SK-N-SH treated with all-trans-retinoic acid at 6 μM for 48 hours (cell line): ENCODE measurements around the gene PPL.

Experiments used
- ATAC-seq: fragments of 200-7000 bp; cut with Tn5 transposase; 3 replicates; pipeline ENCODE4 v1.9.1; 2020; ENCODE audit warnings: mild to moderate bottlenecking, moderate library complexity
- ARNTL ChIP-seq: fragments of 450-650 bp; formaldehyde crosslinking; IDR thresholded peaks from 2 replicates; pipeline ENCODE4 v1.5.0; 2020; ENCODE audit warnings: low read depth, mild to moderate bottlenecking, moderate library complexity, borderline replicate concordance
- BACH2 ChIP-seq: fragments of 250-450 bp; sonication (Bioruptor Pico); IDR thresholded peaks from 2 replicates; pipeline ENCODE4 v1.9.0; 2021; ENCODE audit warnings: mild to moderate bottlenecking, borderline replicate concordance
- CSDC2 ChIP-seq: fragments of 250-450 bp; sonication (Bioruptor Pico); IDR thresholded peaks from 2 replicates; pipeline ENCODE4 v1.5.0; 2020; ENCODE audit warnings: mild to moderate bottlenecking, moderate library complexity
- ESRRG ChIP-seq: fragments of 250-450 bp; sonication (Bioruptor Pico); IDR thresholded peaks from 2 replicates; pipeline ENCODE4 v1.6.1; 2021; ENCODE audit warnings: mild to moderate bottlenecking
- GLIS3 ChIP-seq: fragments of 250-450 bp; sonication (Bioruptor Pico); IDR thresholded peaks from 2 replicates; pipeline ENCODE4 v1.5.0; 2020; ENCODE audit warnings: mild to moderate bottlenecking, moderate library complexity
- ISL1 ChIP-seq: fragments of 250-450 bp; sonication (Bioruptor Pico); IDR thresholded peaks from 2 replicates; pipeline ENCODE4 v2.1.2; 2022; ENCODE audit warnings: mild to moderate bottlenecking, moderate library complexity
- OSR1 ChIP-seq: fragments of 250-450 bp; sonication (Bioruptor Pico); IDR thresholded peaks from 2 replicates; pipeline ENCODE4 v1.8.0; 2022; ENCODE audit warnings: moderate library complexity, mild to moderate bottlenecking, inconsistent platforms
- POU6F1 ChIP-seq: fragments of 250-450 bp; sonication (Bioruptor Pico); IDR thresholded peaks from 2 replicates; pipeline ENCODE4 v1.8.0; 2021; ENCODE audit warnings: low read depth, mild to moderate bottlenecking, moderate library complexity, borderline replicate concordance
- PPARA ChIP-seq: fragments of 250-450 bp; sonication (Bioruptor Pico); IDR thresholded peaks from 2 replicates; pipeline ENCODE4 v1.5.0; 2020; ENCODE audit warnings: mild to moderate bottlenecking, borderline replicate concordance
- RARB ChIP-seq: fragments of 250-450 bp; sonication (Bioruptor Pico); IDR thresholded peaks from 2 replicates; pipeline ENCODE4 v1.8.0; 2021; ENCODE audit warnings: mild to moderate bottlenecking, moderate library complexity
- SNAI2 ChIP-seq: fragments of 250-450 bp; sonication (Bioruptor Pico); IDR thresholded peaks from 2 replicates; pipeline ENCODE4 v1.5.0; 2020; ENCODE audit warnings: mild to moderate bottlenecking, moderate library complexity
- TCF4 ChIP-seq: fragments of 250-450 bp; sonication (Bioruptor Pico); IDR thresholded peaks from 2 replicates; pipeline ENCODE4 v1.8.0; 2021; ENCODE audit warnings: mild to moderate bottlenecking, moderate library complexity, borderline replicate concordance
- ZC3H10 ChIP-seq: fragments of 250-450 bp; sonication (Bioruptor Pico); IDR thresholded peaks from 2 replicates; pipeline ENCODE4 v1.5.1; 2021; ENCODE audit warnings: mild to moderate bottlenecking, moderate library complexity
- ZFP3 ChIP-seq: fragments of 250-450 bp; sonication (Bioruptor Pico); IDR thresholded peaks from 2 replicates; pipeline ENCODE4 v1.5.0; 2020; ENCODE audit warnings: mild to moderate bottlenecking, moderate library complexity
- ZFP30 ChIP-seq: fragments of 450-650 bp; formaldehyde crosslinking; IDR thresholded peaks from 2 replicates; pipeline ENCODE4 v1.5.0; 2022; ENCODE audit warnings: mild to moderate bottlenecking, moderate library complexity
- ZNF565 ChIP-seq: fragments of 450-650 bp; formaldehyde crosslinking; conservative IDR thresholded peaks from 2 replicates; pipeline ENCODE4 v1.5.0; 2020; ENCODE audit warnings: low read depth, mild to moderate bottlenecking, moderate library complexity
- ZNF70 ChIP-seq: fragments of 450-650 bp; formaldehyde crosslinking; IDR thresholded peaks from 2 replicates; pipeline ENCODE4 v1.5.0; 2020; ENCODE audit warnings: mild to moderate bottlenecking, moderate library complexity
- ZNF8 ChIP-seq: fragments of 450-650 bp; formaldehyde crosslinking; IDR thresholded peaks from 2 replicates; pipeline ENCODE4 v1.5.0; 2020; ENCODE audit warnings: mild to moderate bottlenecking, moderate library complexity
- TF ChIP-seq, protein P1 (sequence below): fragments of 250-450 bp; sonication (Bioruptor Pico); IDR thresholded peaks from 2 replicates; pipeline ENCODE4 v1.5.0; 2020; ENCODE audit warnings: mild to moderate bottlenecking, moderate library complexity
- TF ChIP-seq, protein P2 (sequence below): fragments of 250-450 bp; sonication (Bioruptor Pico); IDR thresholded peaks from 2 replicates; pipeline ENCODE4 v1.5.1; 2020; ENCODE audit warnings: low read depth, mild to moderate bottlenecking, moderate library complexity
- TF ChIP-seq, protein P3 (sequence below): fragments of 250-450 bp; sonication (Bioruptor Pico); IDR thresholded peaks from 2 replicates; pipeline ENCODE4 v1.5.1; 2021; ENCODE audit warnings: mild to moderate bottlenecking, moderate library complexity
- TF ChIP-seq, protein P4 (sequence below): fragments of 250-450 bp; sonication (Bioruptor Pico); IDR thresholded peaks from 2 replicates; pipeline ENCODE4 v1.8.0; 2020; ENCODE audit warnings: mild to moderate bottlenecking, moderate library complexity, borderline replicate concordance

Gene PPL

DNA sequence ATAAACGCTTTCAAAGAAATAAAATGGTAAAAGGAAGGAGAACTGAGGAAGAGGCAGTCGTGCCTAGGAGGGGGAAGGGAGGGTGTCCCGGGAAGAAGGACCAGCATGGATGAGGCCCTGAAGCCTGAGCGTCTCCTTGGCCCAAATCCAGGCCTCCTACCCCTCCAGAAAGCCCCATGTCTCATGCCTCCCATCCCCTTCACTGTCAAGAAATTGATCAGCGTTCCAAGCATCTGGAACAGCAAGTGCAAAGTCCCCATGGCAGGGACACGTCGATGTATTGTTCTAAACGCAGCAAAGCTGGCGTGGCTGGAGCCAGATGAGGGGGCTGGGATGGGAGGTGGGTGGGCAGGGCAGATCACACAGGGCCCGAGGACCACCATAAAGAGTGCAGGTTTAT is 43.7 kb upstream of the PPL start:
- ATAC-seq: no peak

DNA sequence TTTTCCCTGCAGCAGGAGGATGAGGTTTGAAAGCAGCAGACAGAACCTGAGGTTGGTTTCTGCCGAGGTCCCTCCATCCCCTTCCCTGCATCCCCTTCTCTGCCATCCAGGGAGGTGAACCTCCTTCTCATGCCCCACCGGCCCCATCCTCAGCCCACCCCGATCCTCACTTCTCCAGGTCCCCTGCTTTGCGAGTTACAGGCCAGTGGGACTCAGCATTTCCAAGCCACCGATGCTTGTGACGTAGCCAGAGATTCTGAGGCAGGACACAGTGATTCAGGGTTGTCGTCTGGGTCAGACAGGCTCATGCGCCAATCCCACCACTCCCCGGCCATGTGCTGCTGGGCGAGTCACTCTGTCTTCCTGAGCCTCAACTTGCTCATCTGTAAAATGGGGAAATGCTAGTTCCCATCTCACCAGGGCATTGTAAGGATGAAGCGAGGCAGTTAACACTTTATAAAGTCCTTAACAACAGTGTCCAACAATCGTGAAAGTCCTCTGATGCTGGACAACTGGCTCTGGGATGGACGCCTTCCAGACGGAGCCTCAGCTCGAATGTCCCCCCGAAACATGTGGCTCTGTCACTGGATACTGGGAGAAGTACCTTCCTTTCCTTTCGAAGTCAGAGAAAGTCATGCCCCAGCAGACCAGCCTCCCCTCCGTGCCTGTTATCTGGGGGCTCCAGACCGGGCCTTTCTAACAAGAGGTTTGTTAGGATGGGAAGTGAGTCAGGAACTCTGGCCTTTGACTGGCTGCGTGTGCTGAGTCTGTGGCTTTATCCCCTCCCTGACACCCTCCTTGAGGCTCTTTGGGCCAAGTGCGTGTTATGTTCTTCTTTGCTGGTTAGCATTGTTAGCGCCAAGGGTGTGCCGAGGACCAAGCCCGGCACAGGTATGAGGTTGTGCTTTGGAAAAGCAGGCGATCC is 43.0 kb upstream of the PPL start:
- no peak for ATAC-seq
- TF ChIP-seq GLIS3 (CRISPR knock-in tag) (no peak), PPARA (CRISPR knock-in tag) (no peak), ZFP3 (CRISPR knock-in tag) (no peak), ZFP30 (no peak), ISL1 (no peak), POU6F1 (CRISPR knock-in tag) (no peak), SNAI2 (no peak), RARB (no peak), ESRRG (no peak), CSDC2 (CRISPR knock-in tag) (no peak), BACH2 (CRISPR knock-in tag) (no peak), ZNF70 (CRISPR knock-in tag) (no peak), ARNTL (CRISPR knock-in tag) (no peak), TCF4 (CRISPR knock-in tag) (no peak), ZC3H10 (CRISPR knock-in tag) (no peak), OSR1 (CRISPR knock-in tag) (no peak)
- TF ChIP-seq, protein P1, sequence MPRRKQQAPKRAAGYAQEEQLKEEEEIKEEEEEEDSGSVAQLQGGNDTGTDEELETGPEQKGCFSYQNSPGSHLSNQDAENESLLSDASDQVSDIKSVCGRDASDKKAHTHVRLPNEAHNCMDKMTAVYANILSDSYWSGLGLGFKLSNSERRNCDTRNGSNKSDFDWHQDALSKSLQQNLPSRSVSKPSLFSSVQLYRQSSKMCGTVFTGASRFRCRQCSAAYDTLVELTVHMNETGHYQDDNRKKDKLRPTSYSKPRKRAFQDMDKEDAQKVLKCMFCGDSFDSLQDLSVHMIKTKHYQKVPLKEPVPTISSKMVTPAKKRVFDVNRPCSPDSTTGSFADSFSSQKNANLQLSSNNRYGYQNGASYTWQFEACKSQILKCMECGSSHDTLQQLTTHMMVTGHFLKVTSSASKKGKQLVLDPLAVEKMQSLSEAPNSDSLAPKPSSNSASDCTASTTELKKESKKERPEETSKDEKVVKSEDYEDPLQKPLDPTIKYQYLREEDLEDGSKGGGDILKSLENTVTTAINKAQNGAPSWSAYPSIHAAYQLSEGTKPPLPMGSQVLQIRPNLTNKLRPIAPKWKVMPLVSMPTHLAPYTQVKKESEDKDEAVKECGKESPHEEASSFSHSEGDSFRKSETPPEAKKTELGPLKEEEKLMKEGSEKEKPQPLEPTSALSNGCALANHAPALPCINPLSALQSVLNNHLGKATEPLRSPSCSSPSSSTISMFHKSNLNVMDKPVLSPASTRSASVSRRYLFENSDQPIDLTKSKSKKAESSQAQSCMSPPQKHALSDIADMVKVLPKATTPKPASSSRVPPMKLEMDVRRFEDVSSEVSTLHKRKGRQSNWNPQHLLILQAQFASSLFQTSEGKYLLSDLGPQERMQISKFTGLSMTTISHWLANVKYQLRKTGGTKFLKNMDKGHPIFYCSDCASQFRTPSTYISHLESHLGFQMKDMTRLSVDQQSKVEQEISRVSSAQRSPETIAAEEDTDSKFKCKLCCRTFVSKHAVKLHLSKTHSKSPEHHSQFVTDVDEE (CRISPR knock-in tag): no peak
- TF ChIP-seq, protein P2, sequence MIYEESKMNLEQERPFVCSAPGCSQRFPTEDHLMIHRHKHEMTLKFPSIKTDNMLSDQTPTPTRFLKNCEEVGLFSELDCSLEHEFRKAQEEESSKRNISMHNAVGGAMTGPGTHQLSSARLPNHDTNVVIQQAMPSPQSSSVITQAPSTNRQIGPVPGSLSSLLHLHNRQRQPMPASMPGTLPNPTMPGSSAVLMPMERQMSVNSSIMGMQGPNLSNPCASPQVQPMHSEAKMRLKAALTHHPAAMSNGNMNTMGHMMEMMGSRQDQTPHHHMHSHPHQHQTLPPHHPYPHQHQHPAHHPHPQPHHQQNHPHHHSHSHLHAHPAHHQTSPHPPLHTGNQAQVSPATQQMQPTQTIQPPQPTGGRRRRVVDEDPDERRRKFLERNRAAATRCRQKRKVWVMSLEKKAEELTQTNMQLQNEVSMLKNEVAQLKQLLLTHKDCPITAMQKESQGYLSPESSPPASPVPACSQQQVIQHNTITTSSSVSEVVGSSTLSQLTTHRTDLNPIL (CRISPR knock-in tag): no peak
- TF ChIP-seq, protein P3, sequence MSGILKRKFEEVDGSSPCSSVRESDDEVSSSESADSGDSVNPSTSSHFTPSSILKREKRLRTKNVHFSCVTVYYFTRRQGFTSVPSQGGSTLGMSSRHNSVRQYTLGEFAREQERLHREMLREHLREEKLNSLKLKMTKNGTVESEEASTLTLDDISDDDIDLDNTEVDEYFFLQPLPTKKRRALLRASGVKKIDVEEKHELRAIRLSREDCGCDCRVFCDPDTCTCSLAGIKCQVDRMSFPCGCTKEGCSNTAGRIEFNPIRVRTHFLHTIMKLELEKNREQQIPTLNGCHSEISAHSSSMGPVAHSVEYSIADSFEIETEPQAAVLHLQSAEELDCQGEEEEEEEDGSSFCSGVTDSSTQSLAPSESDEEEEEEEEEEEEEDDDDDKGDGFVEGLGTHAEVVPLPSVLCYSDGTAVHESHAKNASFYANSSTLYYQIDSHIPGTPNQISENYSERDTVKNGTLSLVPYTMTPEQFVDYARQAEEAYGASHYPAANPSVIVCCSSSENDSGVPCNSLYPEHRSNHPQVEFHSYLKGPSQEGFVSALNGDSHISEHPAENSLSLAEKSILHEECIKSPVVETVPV (CRISPR knock-in tag): no peak
- TF ChIP-seq, protein P4, sequence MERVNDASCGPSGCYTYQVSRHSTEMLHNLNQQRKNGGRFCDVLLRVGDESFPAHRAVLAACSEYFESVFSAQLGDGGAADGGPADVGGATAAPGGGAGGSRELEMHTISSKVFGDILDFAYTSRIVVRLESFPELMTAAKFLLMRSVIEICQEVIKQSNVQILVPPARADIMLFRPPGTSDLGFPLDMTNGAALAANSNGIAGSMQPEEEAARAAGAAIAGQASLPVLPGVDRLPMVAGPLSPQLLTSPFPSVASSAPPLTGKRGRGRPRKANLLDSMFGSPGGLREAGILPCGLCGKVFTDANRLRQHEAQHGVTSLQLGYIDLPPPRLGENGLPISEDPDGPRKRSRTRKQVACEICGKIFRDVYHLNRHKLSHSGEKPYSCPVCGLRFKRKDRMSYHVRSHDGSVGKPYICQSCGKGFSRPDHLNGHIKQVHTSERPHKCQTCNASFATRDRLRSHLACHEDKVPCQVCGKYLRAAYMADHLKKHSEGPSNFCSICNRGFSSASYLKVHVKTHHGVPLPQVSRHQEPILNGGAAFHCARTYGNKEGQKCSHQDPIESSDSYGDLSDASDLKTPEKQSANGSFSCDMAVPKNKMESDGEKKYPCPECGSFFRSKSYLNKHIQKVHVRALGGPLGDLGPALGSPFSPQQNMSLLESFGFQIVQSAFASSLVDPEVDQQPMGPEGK: no peak

More for the DNA sequence above, 43.7 kb upstream of the PPL start:
- TF ChIP-seq BACH2 (CRISPR knock-in tag): no peak
- TF ChIP-seq ZFP3 (CRISPR knock-in tag): no peak
- no peak for TF ChIP-seq SNAI2
- no peak for TF ChIP-seq GLIS3 (CRISPR knock-in tag)
- no peak for TF ChIP-seq RARB
- TF ChIP-seq ZNF8: no peak
- TF ChIP-seq ESRRG: no peak
- no peak for TF ChIP-seq OSR1 (CRISPR knock-in tag)
- no peak for TF ChIP-seq ARNTL (CRISPR knock-in tag)
- no peak for TF ChIP-seq ZFP30

- ATAC-seq: no peak
- TF ChIP-seq TCF4 (CRISPR knock-in tag) (no peak), CSDC2 (CRISPR knock-in tag) (no peak), SNAI2 (no peak), ESRRG (no peak), ZFP3 (CRISPR knock-in tag) (no peak), PPARA (CRISPR knock-in tag) (no peak), ZNF565 (CRISPR knock-in tag) (no peak), BACH2 (CRISPR knock-in tag) (no peak), OSR1 (CRISPR knock-in tag) (no peak), ISL1 (no peak), ZNF8 (no peak), ZFP30 (no peak), ZC3H10 (CRISPR knock-in tag) (no peak)
- TF ChIP-seq, all 23 proteins: peak for 0
Measured at GRCh38 chr16:4979164-4979563, 42.2 kb upstream of the PPL start.
